K562 (cell line): Measurements from ENCODE around the gene SLC26A6. TPM values are rescaled to one million over a fixed set of nuclear protein-coding genes. Genes with fewer than 3 reads are reported as not detected.
A peak's percentile ranks its signal among the peaks of the same experiment; 100 is the strongest.

ENCODE experiments used
- BACH1 ChIP-seq: fragments of 200-800 bp; sonication (Bioruptor generic); IDR thresholded peaks from 2 replicates; pipeline ENCODE4 v1.6.1; 2016; ENCODE audit warnings: missing genetic modification characterization, missing compliant biosample characterization
- HDAC1 ChIP-seq, 2 experiments: fragments of 450-650 bp; IDR thresholded peaks; 2 replicates each; pipeline ENCODE4 v1.6.1; 2016 to 2017; ENCODE audit warnings: inconsistent platforms in 1 of 2, mild to moderate bottlenecking in 1 of 2, moderate library complexity in 1 of 2
- HDGF ChIP-seq: fragments of 450-650 bp; IDR thresholded peaks from 2 replicates; pipeline ENCODE4 v1.6.1; 2016
- MAFK ChIP-seq: IDR thresholded peaks from 2 replicates; pipeline ENCODE4 v1.6.1; 2011; ENCODE audit warnings: low read length, improper control_type of control experiment
- NFRKB ChIP-seq: fragments of 450-650 bp; IDR thresholded peaks from 2 replicates; pipeline ENCODE4 v1.6.1; 2016; ENCODE audit warnings: low read depth
- polyA plus RNA-seq, 8 experiments: library from polyadenylated mRNA; depleted of rRNA in 4 of 8; stranded (reverse) in 5 of 8; unstranded in 3 of 8; fragments of >200 nt; fragmentation: Nextera tagmentation in 2 of 8; fragmentation: Illumina TruSeq in 1 of 8; extraction: Ambion mirVana in 2 of 8; extraction: Trizol in 1 of 8; gene quantifications; 2 replicates each; pipeline versions ENCODE4 v1.2.1 to v1.2.3, GENCODE V29; 2011 to 2014; ENCODE audit warnings: inconsistent platforms in 1 of 8, missing spikeins in 1 of 8
- total RNA-seq, 7 experiments: library from RNA; depleted of rRNA in 6 of 7; stranded (reverse); fragments of >200 nt in 6 of 7; fragmentation: Illumina TruSeq in 2 of 7; extraction: Trizol in 2 of 7; gene quantifications; 2 replicates each; pipeline versions ENCODE4 v1.2.1 to v1.2.3, GENCODE V29; 2011 to 2021; ENCODE audit warnings: low replicate concordance in 1 of 7
- TF ChIP-seq, protein P1 (sequence below): fragments of 450-650 bp; IDR thresholded peaks from 2 replicates; pipeline ENCODE4 v1.6.1; 2016; ENCODE audit warnings: mild to moderate bottlenecking, moderate library complexity
- TF ChIP-seq, protein P2 (sequence below), 2 experiments: IDR thresholded peaks in 1 of 2; conservative IDR thresholded peaks in 1 of 2; 2 replicates each; pipeline ENCODE4 v1.6.1; 2016; ENCODE audit warnings: low read depth in 2 of 2, mild to moderate bottlenecking in 1 of 2, missing compliant biosample characterization in 1 of 2, missing genetic modification characterization in 1 of 2, moderate library complexity in 1 of 2

Gene SLC26A6
- total and polyA plus RNA-seq, 9 of the 15 experiments (the other 6 are each of a cell fraction or from before 2014, with no cell fraction given), result 2.1 to 27.2 (median 14.8) TPM

DNA sequence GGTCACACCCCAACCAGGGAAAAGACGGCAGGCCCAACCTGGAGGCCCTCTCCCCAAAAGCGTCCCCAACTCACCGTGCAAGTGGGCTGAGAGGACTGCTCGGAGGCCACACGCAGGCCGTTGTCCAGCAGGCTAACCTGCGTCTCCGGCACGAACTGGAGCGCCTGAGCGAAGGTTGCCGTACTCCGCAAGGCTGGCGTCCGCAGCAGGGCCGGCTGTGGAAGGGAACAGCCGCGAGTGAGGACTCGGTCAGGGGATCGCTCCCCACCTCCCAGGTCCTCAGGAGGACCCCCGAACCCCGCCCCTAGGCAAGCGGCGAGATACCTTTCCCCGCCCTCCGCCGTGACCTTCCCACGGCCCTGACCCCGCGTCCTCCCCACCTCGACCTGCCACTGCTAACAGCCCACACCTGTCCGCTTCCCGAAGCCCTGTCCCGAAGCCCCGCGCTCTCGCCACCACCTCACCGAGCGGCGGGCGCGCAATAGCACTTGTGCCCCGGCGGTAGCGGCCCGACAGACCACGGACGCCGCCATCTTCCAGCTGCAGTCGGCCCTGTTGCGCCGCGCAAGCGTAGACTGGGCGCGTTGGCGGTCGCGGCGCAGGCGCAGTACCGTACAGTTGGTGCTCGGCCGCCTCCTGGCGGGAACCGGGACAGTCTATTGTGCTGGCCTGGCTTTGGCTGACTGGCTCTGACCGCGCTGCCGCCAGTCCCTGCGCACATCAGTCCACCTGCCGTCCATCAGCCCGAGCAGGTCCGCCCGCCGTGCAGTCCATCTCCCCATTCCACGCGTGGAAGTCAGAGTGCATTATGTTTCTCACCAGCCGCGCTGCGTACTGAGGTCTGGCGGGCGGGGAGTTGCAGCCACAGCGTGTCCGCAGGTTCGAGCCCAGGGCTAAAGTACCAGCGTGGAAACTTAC, 25.9 kb downstream of the SLC26A6 start, which contains the start of gene UQCRC1 (continued):
- TF ChIP-seq, protein P1, sequence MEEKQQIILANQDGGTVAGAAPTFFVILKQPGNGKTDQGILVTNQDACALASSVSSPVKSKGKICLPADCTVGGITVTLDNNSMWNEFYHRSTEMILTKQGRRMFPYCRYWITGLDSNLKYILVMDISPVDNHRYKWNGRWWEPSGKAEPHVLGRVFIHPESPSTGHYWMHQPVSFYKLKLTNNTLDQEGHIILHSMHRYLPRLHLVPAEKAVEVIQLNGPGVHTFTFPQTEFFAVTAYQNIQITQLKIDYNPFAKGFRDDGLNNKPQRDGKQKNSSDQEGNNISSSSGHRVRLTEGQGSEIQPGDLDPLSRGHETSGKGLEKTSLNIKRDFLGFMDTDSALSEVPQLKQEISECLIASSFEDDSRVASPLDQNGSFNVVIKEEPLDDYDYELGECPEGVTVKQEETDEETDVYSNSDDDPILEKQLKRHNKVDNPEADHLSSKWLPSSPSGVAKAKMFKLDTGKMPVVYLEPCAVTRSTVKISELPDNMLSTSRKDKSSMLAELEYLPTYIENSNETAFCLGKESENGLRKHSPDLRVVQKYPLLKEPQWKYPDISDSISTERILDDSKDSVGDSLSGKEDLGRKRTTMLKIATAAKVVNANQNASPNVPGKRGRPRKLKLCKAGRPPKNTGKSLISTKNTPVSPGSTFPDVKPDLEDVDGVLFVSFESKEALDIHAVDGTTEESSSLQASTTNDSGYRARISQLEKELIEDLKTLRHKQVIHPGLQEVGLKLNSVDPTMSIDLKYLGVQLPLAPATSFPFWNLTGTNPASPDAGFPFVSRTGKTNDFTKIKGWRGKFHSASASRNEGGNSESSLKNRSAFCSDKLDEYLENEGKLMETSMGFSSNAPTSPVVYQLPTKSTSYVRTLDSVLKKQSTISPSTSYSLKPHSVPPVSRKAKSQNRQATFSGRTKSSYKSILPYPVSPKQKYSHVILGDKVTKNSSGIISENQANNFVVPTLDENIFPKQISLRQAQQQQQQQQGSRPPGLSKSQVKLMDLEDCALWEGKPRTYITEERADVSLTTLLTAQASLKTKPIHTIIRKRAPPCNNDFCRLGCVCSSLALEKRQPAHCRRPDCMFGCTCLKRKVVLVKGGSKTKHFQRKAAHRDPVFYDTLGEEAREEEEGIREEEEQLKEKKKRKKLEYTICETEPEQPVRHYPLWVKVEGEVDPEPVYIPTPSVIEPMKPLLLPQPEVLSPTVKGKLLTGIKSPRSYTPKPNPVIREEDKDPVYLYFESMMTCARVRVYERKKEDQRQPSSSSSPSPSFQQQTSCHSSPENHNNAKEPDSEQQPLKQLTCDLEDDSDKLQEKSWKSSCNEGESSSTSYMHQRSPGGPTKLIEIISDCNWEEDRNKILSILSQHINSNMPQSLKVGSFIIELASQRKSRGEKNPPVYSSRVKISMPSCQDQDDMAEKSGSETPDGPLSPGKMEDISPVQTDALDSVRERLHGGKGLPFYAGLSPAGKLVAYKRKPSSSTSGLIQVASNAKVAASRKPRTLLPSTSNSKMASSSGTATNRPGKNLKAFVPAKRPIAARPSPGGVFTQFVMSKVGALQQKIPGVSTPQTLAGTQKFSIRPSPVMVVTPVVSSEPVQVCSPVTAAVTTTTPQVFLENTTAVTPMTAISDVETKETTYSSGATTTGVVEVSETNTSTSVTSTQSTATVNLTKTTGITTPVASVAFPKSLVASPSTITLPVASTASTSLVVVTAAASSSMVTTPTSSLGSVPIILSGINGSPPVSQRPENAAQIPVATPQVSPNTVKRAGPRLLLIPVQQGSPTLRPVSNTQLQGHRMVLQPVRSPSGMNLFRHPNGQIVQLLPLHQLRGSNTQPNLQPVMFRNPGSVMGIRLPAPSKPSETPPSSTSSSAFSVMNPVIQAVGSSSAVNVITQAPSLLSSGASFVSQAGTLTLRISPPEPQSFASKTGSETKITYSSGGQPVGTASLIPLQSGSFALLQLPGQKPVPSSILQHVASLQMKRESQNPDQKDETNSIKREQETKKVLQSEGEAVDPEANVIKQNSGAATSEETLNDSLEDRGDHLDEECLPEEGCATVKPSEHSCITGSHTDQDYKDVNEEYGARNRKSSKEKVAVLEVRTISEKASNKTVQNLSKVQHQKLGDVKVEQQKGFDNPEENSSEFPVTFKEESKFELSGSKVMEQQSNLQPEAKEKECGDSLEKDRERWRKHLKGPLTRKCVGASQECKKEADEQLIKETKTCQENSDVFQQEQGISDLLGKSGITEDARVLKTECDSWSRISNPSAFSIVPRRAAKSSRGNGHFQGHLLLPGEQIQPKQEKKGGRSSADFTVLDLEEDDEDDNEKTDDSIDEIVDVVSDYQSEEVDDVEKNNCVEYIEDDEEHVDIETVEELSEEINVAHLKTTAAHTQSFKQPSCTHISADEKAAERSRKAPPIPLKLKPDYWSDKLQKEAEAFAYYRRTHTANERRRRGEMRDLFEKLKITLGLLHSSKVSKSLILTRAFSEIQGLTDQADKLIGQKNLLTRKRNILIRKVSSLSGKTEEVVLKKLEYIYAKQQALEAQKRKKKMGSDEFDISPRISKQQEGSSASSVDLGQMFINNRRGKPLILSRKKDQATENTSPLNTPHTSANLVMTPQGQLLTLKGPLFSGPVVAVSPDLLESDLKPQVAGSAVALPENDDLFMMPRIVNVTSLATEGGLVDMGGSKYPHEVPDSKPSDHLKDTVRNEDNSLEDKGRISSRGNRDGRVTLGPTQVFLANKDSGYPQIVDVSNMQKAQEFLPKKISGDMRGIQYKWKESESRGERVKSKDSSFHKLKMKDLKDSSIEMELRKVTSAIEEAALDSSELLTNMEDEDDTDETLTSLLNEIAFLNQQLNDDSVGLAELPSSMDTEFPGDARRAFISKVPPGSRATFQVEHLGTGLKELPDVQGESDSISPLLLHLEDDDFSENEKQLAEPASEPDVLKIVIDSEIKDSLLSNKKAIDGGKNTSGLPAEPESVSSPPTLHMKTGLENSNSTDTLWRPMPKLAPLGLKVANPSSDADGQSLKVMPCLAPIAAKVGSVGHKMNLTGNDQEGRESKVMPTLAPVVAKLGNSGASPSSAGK, result peak; percentile 25; the same call in 1 of the 2 replicates
- TF ChIP-seq HDAC1 (IDR thresholded peaks at IDR 0.05) (peak in 1 of 2 experiments; percentile 88; a peak in 2 of 4 replicates), BACH1 (tag) (no peak), MAFK (no peak), NFRKB (peak; percentile 75; the same call in 1 of the 2 replicates), HDGF (no peak)
- TF ChIP-seq, protein P2, sequence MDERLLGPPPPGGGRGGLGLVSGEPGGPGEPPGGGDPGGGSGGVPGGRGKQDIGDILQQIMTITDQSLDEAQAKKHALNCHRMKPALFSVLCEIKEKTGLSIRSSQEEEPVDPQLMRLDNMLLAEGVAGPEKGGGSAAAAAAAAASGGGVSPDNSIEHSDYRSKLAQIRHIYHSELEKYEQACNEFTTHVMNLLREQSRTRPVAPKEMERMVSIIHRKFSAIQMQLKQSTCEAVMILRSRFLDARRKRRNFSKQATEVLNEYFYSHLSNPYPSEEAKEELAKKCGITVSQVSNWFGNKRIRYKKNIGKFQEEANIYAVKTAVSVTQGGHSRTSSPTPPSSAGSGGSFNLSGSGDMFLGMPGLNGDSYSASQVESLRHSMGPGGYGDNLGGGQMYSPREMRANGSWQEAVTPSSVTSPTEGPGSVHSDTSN (CRISPR knock-in tag; IDR thresholded peaks at IDR 0.05; ENCODE audit: low read depth), result no peak
- TF ChIP-seq, protein P2 (tag; conservative IDR thresholded peaks at IDR 0.05; ENCODE audit: low read depth), result no peak
